ENCODE data around the gene JUP. TPM values are rescaled to one million over a fixed set of nuclear protein-coding genes. Genes with fewer than 3 reads are reported as not detected.

JUP gene
- polyA plus RNA-seq: 46.1 and 82.2 TPM in 2 replicates
- 102 and 125 TPM in 2 replicates for polyA minus RNA-seq

DNA sequence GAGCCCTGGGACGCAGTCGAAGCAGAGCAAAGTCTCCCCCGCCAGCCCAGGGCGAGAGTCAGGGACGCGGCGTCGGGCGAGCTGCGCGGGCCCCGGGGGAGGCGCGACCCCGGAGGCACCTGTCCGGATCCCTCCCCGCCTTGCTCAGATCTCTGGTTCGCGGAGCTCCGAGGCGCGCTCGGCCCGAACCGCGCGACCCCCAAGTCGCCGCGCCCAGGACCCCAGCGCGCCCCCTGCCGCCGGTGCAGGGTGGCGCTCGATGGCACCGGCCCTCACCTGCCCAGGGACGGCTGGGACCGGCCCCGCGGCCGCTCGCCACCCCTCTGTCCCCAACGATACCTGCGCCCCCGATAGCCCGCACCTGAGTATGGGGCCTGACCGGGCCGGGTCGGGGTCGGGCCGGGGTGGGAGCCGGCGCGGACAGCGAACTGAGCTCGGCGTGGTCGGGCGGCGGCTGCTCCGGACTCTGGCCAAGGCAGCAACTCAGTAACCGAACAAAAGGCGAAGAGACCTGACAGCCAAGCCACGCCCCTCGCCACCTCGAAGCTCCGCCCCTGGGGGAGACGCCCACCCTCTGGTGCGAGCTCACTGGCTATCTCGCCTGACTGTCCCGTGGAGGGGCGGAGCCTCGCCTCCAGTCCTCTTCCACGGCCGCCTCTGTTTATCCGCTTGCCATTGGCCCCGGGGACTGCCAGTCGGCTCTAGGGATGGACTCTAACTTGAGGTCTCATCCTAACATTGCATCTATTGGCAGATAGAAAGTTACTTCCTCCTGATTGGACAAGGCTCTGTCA is at the start of gene JUP:
Gene JUP (minus strand): TSS at position 485 of the 794 bp plus-strand sequence. CDS start 14,857 bp downstream, outside the sequence.
- H3K79me2 ChIP-seq (replicated peaks; ENCODE audit: insufficient read depth, low read length): peaks cover 47% of the 10 kb centered on the region
- peak within 1 kb of the TSS; percentile 76 for H3K4me3 ChIP-seq (ENCODE audit: low read length)
- H3F3A ChIP-seq (ENCODE audit: insufficient read depth, low read length, poor library complexity, severe bottlenecking): no peaks in the 10 kb centered on the region
- H3K9ac ChIP-seq (ENCODE audit: low read length): peak within 1 kb of the TSS; percentile 81
- no peaks in the 10 kb centered on the region for H3K9me3 ChIP-seq (ENCODE audit: low read length)
- peak within 1 kb of the TSS; percentile 88 for H3K4me2 ChIP-seq (ENCODE audit: low read length)
- no peaks in the 10 kb centered on the region for H3K9me2 ChIP-seq (ENCODE audit: insufficient read depth, low read length)
- peaks cover 5% of the 10 kb centered on the region for H4K20me1 ChIP-seq (ENCODE audit: insufficient read depth)
- peak within 1 kb of the TSS; percentile 69 for H3K27ac ChIP-seq (ENCODE audit: low read length)
- no peak within 1 kb of the TSS for H2AFZ ChIP-seq (ENCODE audit: low read depth, low read length)
- H3K36me3 ChIP-seq (ENCODE audit: insufficient read depth, low read length): no peaks in the 10 kb centered on the region
- H3K27me3 ChIP-seq (ENCODE audit: insufficient read depth, low read depth, low read length): no peaks in the 10 kb centered on the region
- peak; percentile 71 for TF ChIP-seq MXI1 (conservative IDR thresholded peaks at IDR 0.05; ENCODE audit: poor library complexity, severe bottlenecking)
- TF ChIP-seq, protein P1, sequence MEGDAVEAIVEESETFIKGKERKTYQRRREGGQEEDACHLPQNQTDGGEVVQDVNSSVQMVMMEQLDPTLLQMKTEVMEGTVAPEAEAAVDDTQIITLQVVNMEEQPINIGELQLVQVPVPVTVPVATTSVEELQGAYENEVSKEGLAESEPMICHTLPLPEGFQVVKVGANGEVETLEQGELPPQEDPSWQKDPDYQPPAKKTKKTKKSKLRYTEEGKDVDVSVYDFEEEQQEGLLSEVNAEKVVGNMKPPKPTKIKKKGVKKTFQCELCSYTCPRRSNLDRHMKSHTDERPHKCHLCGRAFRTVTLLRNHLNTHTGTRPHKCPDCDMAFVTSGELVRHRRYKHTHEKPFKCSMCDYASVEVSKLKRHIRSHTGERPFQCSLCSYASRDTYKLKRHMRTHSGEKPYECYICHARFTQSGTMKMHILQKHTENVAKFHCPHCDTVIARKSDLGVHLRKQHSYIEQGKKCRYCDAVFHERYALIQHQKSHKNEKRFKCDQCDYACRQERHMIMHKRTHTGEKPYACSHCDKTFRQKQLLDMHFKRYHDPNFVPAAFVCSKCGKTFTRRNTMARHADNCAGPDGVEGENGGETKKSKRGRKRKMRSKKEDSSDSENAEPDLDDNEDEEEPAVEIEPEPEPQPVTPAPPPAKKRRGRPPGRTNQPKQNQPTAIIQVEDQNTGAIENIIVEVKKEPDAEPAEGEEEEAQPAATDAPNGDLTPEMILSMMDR (IDR thresholded peaks at IDR 0.05; ENCODE audit: poor library complexity, severe bottlenecking): peak; percentile 88
- TF ChIP-seq, protein P2, sequence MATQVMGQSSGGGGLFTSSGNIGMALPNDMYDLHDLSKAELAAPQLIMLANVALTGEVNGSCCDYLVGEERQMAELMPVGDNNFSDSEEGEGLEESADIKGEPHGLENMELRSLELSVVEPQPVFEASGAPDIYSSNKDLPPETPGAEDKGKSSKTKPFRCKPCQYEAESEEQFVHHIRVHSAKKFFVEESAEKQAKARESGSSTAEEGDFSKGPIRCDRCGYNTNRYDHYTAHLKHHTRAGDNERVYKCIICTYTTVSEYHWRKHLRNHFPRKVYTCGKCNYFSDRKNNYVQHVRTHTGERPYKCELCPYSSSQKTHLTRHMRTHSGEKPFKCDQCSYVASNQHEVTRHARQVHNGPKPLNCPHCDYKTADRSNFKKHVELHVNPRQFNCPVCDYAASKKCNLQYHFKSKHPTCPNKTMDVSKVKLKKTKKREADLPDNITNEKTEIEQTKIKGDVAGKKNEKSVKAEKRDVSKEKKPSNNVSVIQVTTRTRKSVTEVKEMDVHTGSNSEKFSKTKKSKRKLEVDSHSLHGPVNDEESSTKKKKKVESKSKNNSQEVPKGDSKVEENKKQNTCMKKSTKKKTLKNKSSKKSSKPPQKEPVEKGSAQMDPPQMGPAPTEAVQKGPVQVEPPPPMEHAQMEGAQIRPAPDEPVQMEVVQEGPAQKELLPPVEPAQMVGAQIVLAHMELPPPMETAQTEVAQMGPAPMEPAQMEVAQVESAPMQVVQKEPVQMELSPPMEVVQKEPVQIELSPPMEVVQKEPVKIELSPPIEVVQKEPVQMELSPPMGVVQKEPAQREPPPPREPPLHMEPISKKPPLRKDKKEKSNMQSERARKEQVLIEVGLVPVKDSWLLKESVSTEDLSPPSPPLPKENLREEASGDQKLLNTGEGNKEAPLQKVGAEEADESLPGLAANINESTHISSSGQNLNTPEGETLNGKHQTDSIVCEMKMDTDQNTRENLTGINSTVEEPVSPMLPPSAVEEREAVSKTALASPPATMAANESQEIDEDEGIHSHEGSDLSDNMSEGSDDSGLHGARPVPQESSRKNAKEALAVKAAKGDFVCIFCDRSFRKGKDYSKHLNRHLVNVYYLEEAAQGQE (IDR thresholded peaks at IDR 0.05; ENCODE audit: borderline replicate concordance): peak; percentile 83
- no peak for TF ChIP-seq SMC3 (conservative IDR thresholded peaks at IDR 0.05; ENCODE audit: poor library complexity)
- no peak for TF ChIP-seq RAD21 (conservative IDR thresholded peaks at IDR 0.05)
- TF ChIP-seq TAF1 (IDR thresholded peaks at IDR 0.05; ENCODE audit: low read depth): peak; percentile 88
- TF ChIP-seq EZH2 (IDR thresholded peaks at IDR 0.05; ENCODE audit: borderline replicate concordance, insufficient read depth, low read length, poor library complexity, severe bottlenecking): no peak
- peak; percentile 55 for TF ChIP-seq EP300 (conservative IDR thresholded peaks at IDR 0.05; ENCODE audit: poor library complexity, severe bottlenecking)
- peak; percentile 96 for TF ChIP-seq POLR2AphosphoS5 (IDR thresholded peaks at IDR 0.05)

DNA sequence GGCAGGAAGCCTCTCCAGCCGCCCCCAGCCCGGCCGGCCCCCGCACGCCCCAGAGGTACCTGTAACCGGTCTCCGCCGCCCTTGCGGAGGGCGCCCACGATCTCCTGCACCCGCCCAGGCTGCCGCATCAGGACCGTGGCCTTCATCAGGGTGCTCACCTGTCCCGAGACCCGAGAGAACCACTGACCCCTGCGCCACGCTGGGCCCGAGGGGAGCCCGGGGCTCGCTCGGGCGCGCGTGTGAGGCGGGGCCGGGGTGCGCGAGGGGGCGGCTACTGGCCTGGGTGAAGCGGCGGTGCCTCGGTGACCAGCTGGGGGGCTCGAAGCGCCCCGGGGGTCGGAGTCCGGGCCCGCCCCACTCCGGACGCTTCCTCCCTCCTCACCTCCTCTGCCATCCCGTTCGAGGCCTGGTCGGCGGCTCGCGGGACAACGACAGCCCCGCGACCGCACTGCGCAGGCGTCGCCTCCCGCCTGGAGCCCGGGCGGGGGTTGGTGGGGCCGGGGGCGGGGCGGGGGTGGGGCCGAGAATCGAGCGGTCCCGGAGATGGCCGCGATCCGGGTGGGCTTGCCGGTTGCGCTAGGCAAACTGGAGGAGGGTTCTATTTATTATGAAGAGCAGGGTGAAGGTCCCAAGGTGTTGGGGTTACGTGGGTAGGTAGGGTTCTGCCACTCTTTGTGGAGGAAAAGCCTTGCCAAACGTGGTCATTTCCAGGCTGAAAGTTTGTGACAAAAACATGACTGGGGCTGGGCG is 49.5 kb upstream of the JUP start, which contains the start of gene NT5C3B:
Gene NT5C3B (minus strand): TSS at position 433 of the 750 bp plus-strand sequence. CDS start 39 bp downstream, at position 394.
- Histone ChIP-seq H3K36me3 (ENCODE audit: insufficient read depth, low read length) (no peaks in the 10 kb centered on the region), H4K20me1 (ENCODE audit: insufficient read depth) (no peaks in the 10 kb centered on the region), H3K4me3 (ENCODE audit: low read length) (peak within 1 kb of the TSS; percentile 95), H3K9me3 (ENCODE audit: low read length) (no peaks in the 10 kb centered on the region), H3F3A (ENCODE audit: insufficient read depth, low read length, poor library complexity, severe bottlenecking) (no peaks in the 10 kb centered on the region), H3K4me2 (ENCODE audit: low read length) (peak within 1 kb of the TSS; percentile 82), H3K9me2 (ENCODE audit: insufficient read depth, low read length) (no peaks in the 10 kb centered on the region), H3K27ac (ENCODE audit: low read length) (peak within 1 kb of the TSS; percentile 24), H3K9ac (ENCODE audit: low read length) (peak within 1 kb of the TSS; percentile 90), H3K79me2 (replicated peaks; ENCODE audit: insufficient read depth, low read length) (peaks cover 17% of the 10 kb centered on the region), H3K27me3 (ENCODE audit: insufficient read depth, low read depth, low read length) (no peaks in the 10 kb centered on the region), H2AFZ (ENCODE audit: low read depth, low read length) (peak within 1 kb of the TSS; percentile 79)
- TF ChIP-seq RAD21 (conservative IDR thresholded peaks at IDR 0.05) (no peak), EP300 (conservative IDR thresholded peaks at IDR 0.05; ENCODE audit: poor library complexity, severe bottlenecking) (no peak), MXI1 (conservative IDR thresholded peaks at IDR 0.05; ENCODE audit: poor library complexity, severe bottlenecking) (peak; percentile 71), TAF1 (IDR thresholded peaks at IDR 0.05; ENCODE audit: low read depth) (peak; percentile 58), POLR2AphosphoS5 (IDR thresholded peaks at IDR 0.05) (peak; percentile 89), EZH2 (IDR thresholded peaks at IDR 0.05; ENCODE audit: borderline replicate concordance, insufficient read depth, low read length, poor library complexity, severe bottlenecking) (no peak)
- TF ChIP-seq, protein P2 (IDR thresholded peaks at IDR 0.05; ENCODE audit: borderline replicate concordance): peak; percentile 59

All from neural cell (in vitro differentiated cells).